ENCODE measurements around the gene MTRR.

The MTRR gene

GRCh38 chr5:7857361-7857760 lies 11.6 kb upstream of the MTRR start:
- no peak for DNase-seq (ENCODE audit: low read depth in 2 of 2)

GRCh38 chr5:7857926-7858632 lies 10.9 kb upstream of the MTRR start:
- DNase-seq (ENCODE audit: low read depth in 2 of 2): no peak

- no peak for DNase-seq (ENCODE audit: low read depth in 2 of 2)
Measured at GRCh38 chr5:7866196-7866595, 2.8 kb upstream of the MTRR start.

GRCh38 chr5:7867260-7867659 lies 1.7 kb upstream of the MTRR start:
- no peak for DNase-seq (ENCODE audit: low read depth in 2 of 2)

GRCh38 chr5:7868427-7868772 lies 548 bp upstream of the MTRR start:
- no peak for DNase-seq (ENCODE audit: low read depth in 2 of 2)

- peak in 1 of 2 experiments; percentile 29 for DNase-seq (ENCODE audit: low read depth in 2 of 2)
Measured at GRCh38 chr5:7869474-7870136, 657 bp downstream of the MTRR start.

- DNase-seq (ENCODE audit: low read depth in 2 of 2): no peak
Measured at GRCh38 chr5:7871653-7872052, 2.7 kb downstream of the MTRR start.

GRCh38 chr5:7872517-7873130 lies 3.7 kb downstream of the MTRR start:
- DNase-seq (ENCODE audit: low read depth in 2 of 2): no peak

GRCh38 chr5:7873216-7873615 lies 4.3 kb downstream of the MTRR start:
- peak in 1 of 2 experiments; percentile 24 for DNase-seq (ENCODE audit: low read depth in 2 of 2)

- DNase-seq (ENCODE audit: low read depth in 2 of 2): no peak
Measured at GRCh38 chr5:7874639-7875038, 5.7 kb downstream of the MTRR start.

- no peak for DNase-seq (ENCODE audit: low read depth in 2 of 2)
Measured at GRCh38 chr5:7875151-7875550, 6.2 kb downstream of the MTRR start.

GRCh38 chr5:7876867-7877266 lies 7.9 kb downstream of the MTRR start:
- DNase-seq (ENCODE audit: low read depth in 2 of 2): no peak

GRCh38 chr5:7877851-7878250 lies 8.9 kb downstream of the MTRR start:
- no peak for DNase-seq (ENCODE audit: low read depth in 2 of 2)

- DNase-seq (ENCODE audit: low read depth in 2 of 2): no peak
Measured at GRCh38 chr5:7878381-7878873, 9.5 kb downstream of the MTRR start.

GRCh38 chr5:7881091-7881490 lies 12.1 kb downstream of the MTRR start:
- DNase-seq (ENCODE audit: low read depth in 2 of 2): no peak

GRCh38 chr5:7881816-7882215 lies 12.9 kb downstream of the MTRR start:
- DNase-seq (ENCODE audit: low read depth in 2 of 2): no peak

- DNase-seq (ENCODE audit: low read depth in 2 of 2): no peak
Measured at GRCh38 chr5:7882926-7883325, 14.0 kb downstream of the MTRR start.

- no peak for DNase-seq (ENCODE audit: low read depth in 2 of 2)
Measured at GRCh38 chr5:7884491-7885267, 15.7 kb downstream of the MTRR start.

- DNase-seq (ENCODE audit: low read depth in 2 of 2): no peak
Measured at GRCh38 chr5:7886849-7887475, 18.0 kb downstream of the MTRR start.

GRCh38 chr5:7888901-7889300 lies 20.0 kb downstream of the MTRR start:
- no peak for DNase-seq (ENCODE audit: low read depth in 2 of 2)

GRCh38 chr5:7894439-7894838 lies 25.5 kb downstream of the MTRR start:
- DNase-seq (ENCODE audit: low read depth in 2 of 2): no peak

GRCh38 chr5:7894860-7895259 lies 25.9 kb downstream of the MTRR start:
- DNase-seq (ENCODE audit: low read depth in 2 of 2): no peak
